A673 (cell line): ENCODE data around the gene DPCD.

Experiments used
- CTCF ChIP-seq: fragments of 300-800, 200-600 bp; sonication (generic); conservative IDR thresholded peaks from 2 replicates; pipeline ENCODE4 v1.5.1; 2017; ENCODE audit warnings: low read depth, mild to moderate bottlenecking, antibody characterized with exemption, low read length, moderate library complexity, mixed read lengths
- EZH2 ChIP-seq: fragments of 200-600 bp; sonication (generic); IDR thresholded peaks from 2 replicates; pipeline ENCODE4 v1.6.1; 2017; ENCODE audit warnings: borderline replicate concordance, low read depth, mild to moderate bottlenecking, mixed read lengths, antibody characterized with exemption, low read length; ENCODE audit not compliant: poor library complexity, severe bottlenecking

DNA sequence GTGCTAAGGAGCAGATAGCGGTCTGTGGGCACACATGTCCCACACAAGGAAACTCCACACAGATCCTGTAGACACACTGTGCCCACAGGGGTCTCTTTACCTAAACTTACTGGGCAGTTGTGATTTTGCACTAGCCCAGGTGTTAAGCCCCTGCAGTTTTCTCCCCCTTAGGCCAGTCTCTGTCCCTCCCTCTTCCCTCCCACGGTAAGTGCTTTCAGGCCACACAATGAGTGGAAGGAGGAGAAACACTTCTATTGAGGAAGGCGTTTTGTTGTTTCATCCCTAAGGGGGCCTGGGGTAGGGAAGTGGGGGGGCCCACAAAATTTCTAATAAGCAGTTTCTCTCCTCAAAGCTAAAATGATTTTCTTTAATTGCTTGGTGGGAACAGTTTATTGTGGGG is 55.4 kb downstream of the DPCD start:
- TF ChIP-seq CTCF, result no peak
- no peak for TF ChIP-seq EZH2
